Stimulated activated CD8-positive, alpha-beta memory T cell treated with anti-CD3 and anti-CD28 coated beads, Interleukin-7, amount 100 ng/mL, for 24 hours (primary cell): ENCODE results near the gene SLC13A1.

ENCODE experiments used
- DNase-seq: peaks from one replicate; pipeline ENCODE4 v3.0.0-alpha.2; 2020; ENCODE audit warnings: low read depth

Gene SLC13A1

DNA sequence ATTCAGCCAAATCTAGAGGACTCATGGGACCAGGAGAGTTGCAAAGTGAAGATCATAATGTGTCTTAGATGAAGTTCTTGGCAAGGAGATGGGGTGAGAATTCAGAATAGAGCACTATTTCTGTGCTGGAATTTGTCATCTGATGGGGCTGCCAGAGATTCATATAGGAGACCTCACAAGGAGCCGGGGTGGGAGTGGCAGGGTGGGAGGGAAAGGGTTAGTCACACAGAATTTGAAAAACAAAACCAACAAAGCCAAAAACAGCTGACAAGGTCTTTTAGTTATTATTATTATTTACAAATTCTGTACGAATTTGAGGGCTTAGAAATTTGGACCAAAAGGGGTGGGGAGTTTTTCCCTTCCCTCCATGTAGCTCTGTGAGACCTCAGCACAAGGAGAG is 1.7 kb downstream of the SLC13A1 start:
- DNase-seq = no peak

DNA sequence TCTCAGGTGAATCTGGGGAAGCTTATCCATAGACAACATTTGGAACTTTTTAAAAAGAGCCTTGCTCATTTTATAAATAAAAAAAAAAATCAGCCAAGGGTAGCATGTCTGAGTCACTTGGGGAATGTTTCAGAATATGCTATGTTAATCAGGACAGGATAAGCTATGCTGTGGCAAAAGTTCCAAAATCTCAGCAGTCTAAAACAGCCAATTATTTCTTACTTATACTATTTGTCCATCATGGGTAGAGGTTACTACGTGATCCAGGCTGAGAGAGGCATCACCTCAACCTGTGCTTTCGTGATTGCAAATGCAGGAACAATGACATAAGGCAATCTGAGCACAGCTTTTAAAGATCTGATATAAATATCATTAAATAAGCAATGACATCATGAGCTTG is 6.5 kb downstream of the SLC13A1 start:
- DNase-seq = no peak

DNA sequence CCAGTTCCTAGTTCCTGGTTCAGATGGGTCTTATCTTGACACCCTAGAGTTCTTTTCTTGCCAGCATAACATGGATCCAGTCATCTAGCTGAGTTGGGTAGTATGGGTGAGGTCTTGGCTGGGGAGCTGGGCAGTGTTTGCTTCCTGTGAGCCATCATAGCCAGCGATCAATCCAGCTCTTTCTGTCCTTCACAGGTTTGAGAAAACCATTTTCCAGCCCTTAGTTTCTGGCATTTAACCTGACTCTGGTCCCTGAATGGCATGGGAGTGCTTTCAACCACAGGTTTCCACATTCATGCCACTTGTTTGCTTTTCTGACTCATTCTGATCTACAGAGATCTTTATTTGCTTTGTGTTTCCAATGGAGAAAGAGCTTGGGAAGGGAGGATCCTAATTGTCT is 8.6 kb downstream of the SLC13A1 start:
- no peak for DNase-seq

DNA sequence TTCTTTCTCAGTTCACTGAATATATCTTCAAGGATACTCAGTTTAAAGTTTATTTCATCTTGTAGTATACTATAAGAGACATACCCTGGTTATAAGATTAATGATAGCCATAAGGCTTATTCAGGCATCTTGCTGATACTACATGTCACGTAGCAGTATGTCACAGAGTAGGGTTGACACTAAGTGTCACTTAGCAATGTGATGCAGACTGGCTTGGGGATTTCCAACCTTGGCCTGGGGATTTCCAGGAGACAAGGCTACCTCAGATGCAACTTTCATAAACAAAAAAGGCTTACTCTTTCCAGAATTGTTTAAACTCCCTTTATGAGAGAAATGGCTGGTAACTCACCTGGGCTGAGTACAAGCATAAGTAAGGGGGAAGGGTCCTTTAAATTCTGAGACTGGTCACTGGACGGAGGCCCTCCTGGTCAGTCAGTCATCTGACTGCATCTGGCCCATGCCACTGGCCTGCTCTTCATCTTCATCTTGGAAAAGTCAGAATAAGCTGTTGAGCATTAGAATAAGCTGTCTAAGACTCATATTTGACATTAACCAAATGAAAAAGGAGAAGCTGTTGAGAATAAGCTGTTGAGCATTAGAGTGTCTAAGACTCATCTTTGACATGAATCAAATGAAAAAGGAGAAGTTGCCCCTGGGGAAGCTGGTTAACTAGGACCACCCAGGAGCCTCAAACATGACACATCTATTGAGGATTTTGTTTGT is 9.5 kb downstream of the SLC13A1 start:
- DNase-seq = no peak

DNA sequence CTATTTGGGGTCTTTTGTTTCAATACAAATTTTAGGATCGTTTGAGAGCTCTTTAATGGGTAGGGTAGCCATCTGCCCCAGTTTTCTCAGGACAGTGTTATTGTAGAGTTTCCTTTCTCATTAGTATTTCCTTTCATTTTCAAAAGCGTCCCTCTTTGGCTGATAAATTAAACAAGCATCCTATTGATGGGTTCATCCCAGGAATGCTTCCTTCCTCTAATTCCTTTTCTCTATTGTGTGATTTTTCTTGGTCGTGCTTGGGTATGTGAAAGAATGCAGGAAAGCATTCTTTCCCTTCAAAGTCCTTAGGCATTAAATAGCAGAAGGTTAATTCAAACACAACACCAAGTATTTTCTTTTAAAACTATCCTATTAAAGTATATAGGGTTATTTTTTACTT is 14.0 kb downstream of the SLC13A1 start:
- no peak for DNase-seq

DNA sequence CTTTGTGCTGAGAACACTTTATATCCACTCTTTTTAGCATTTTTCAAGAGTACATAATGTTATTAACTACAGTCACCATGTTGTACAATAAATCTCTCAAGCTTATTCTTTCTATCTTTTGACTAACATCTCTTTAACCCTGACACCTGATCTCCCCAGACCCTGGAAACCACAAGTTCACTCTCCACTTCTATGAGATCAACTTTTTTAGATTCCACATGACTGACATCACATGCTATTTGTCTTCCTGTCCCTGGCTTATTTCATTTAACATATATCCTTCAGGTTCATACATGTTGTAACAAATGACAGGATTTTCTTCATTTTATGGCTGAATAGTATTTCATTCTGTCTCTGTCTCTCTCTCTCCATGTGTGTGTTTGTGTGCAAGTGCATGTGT is 15.5 kb downstream of the SLC13A1 start:
- no peak for DNase-seq

DNA sequence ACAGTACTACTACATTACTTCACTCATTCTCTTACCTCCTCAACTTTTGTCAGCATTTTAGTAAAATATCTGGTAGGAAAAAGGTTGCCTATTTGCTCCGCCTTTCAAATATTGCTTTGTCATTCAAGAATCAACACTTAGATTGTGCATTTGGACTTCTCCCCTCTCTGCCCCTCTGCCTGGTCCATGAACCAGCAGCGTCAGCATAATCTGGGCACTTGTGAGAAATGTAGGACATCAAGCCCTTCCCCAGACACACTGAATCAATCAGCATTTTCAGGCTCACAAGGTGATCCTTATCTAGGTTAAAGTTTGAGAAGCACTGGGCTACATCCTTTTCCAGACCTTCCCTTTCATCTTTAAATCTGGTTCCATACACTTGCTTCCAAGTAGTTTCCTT is 16.3 kb downstream of the SLC13A1 start:
- no peak for DNase-seq

DNA sequence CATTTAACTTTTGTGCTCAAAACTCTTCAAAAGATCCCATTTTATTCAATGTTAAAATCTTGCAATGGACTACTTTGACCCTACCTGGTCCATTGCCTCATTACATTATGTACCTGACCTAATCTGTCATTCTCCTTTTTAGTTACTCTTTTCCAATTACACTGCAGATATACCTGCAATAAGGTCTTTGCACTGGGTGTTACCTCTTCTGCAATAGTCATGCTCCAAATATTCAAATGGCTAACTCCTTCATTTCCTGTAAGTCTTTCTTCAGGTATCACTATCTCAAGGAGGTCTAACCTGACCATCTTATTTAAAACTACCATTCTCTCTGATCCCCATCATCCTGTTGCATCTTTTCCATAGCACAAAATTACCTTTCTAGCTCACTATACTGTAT is 22.3 kb downstream of the SLC13A1 start:
- no peak for DNase-seq

DNA sequence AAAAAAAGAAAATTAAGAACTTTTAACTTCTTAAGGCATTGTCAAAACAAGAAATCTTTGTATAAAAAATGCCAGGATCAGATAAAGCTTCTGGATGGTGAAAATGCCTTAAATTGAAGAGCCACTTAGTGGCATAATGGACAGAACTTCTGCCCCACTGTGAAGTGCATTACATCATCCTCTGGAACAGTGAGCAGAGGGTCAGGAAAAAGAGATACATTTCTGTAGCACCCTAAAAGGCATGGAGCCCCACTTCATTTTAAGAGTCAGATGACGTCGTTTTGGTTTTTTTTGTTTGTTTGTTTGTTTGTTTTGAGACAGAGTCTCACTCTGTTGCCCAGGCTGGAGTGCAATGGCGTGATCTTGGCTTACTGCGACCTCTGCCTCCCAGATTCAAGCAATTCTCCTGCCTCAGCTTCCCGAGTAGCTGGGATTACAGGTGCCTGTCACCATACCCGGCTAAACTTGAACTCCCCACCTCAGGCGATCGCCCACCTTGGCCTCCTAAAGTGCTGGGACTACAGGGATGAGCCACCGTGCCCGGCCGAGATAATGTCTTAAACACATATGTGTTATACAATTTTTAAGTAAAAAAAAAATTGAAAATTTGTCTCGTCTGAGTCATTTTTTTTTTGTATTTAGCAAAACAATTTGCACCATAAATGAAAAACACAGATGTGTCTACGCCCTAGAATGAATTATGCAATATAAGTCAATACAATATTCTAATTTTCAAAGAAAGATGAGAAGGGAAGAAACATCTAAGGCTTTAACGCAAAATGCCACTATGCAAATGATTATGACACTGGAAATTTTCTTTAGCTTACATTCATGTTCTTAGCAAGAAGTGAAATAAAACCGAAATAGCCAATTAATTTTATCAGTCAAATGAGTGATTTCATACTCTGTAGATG is 29.2 kb downstream of the SLC13A1 start:
- DNase-seq = no peak

DNA sequence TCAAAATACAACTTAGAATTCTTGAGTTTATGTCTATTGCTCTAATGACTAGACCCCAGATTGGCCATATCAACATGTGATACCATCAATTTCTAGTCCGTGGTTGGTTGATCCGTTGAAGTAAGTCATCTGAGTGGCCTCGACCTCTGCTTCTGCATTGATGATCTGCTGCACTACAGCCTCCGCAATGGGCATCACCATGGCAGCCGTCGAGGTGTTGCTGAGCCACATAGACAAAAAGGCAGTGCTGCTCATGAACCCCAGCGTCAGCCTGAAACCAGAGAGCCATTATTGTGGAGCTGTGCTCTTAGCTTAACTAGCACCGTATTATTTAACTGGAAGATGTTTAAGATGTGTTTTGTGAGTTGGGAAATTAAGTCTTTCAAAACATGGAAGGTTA is 30.7 kb downstream of the SLC13A1 start:
- no peak for DNase-seq

DNA sequence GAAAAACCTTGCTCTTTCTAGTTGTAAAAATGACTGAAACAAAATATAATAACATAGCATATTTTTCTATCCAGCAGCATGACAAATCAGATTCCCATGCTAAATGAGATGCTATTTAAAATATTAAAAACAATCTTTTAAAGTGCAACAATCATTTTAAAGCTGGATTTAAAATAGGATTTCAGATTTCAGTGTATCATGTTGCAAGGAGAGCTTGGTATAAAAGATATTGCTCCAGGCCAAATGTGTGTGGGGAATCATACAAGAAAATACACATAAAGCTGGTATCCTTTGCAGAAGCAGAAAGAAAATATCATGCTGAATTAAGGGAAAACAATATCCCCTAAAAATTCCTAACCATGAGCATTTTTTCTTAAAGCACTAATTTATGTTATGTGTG is 42.2 kb downstream of the SLC13A1 start:
- no peak for DNase-seq

DNA sequence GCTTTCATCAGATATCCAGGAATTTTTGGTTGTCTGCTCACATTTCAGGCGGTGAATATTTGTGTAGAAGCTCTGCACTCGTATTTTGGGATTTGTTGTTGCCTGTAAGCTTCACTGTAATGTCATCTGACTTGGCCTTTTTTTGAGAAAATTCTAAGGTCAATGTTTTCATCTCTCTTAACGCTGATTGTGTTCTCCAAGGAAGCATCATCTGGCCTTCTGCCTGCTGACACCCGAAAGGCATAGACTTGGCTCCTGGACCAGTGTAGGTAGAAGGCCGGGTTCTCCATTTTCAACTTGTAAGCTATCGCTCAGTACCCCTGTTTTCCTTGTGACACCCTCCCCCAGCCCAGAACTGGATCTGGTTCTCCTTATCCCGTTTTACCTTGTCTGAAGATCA is 44.2 kb downstream of the SLC13A1 start:
- DNase-seq = no peak

DNA sequence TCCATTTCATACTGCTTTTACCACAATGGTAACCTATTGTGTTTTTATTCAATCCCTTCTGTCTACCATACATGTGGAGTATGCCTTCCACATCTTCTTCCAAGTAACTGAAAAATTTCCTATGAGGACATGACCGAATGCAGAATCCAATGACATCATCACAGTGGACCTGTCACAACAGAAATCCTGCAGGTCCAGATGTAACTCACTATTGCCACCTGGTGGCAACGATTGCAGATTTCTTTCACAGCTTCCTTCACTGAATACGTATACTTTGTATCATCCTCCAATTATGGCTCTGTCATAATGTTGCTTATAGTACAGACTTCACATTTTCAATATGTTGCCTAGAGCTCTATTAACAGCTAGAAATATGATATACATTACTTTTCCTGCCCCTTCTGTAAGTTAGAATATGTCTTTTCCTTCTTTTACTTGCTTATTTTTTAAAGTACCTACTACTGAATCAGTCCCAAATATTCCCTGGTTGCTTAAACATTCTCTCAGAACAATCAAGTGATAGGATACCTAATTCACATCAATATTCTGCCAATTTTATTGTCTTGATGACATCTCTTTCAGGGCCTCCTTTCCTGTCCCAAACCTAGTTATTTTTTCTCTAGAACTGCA is 45.4 kb downstream of the SLC13A1 start:
- no peak for DNase-seq

DNA sequence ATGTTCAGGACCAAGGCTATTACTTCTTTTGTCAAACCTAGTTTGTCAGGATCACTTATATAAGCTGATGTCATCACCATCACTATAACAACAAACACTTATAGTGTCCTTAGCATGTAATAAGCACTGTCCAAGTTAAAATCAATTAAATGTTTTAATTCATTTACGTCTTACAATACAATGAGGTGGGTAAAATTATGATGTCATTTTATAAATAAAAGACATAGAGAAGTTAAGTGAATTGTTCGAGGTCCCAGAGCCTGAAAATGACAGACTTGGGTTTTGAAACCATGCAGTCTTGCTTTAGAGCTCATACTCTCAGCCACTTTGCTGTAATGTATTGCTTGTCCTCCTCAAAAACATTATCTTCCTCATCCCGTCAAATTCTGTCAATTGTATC is 48.3 kb downstream of the SLC13A1 start:
- no peak for DNase-seq

DNA sequence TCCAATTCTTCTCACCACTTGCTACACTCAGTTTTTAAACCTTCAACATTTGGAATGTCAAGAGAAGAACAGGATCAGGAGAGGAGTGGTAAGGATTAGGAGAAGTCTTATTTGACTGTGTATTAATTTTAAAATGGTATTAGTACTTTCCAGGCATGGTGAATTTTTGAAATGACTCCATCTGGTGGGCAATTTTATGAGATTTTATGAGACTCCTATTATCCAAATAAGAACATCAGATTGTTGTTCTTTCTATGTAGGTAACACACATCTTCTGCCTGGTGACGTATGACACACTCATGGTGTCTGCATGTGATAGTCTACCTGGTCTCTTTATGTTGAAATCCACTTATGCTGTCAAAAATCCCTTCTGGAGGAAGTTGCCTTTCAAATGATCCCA is 51.0 kb downstream of the SLC13A1 start:
- DNase-seq = no peak

DNA sequence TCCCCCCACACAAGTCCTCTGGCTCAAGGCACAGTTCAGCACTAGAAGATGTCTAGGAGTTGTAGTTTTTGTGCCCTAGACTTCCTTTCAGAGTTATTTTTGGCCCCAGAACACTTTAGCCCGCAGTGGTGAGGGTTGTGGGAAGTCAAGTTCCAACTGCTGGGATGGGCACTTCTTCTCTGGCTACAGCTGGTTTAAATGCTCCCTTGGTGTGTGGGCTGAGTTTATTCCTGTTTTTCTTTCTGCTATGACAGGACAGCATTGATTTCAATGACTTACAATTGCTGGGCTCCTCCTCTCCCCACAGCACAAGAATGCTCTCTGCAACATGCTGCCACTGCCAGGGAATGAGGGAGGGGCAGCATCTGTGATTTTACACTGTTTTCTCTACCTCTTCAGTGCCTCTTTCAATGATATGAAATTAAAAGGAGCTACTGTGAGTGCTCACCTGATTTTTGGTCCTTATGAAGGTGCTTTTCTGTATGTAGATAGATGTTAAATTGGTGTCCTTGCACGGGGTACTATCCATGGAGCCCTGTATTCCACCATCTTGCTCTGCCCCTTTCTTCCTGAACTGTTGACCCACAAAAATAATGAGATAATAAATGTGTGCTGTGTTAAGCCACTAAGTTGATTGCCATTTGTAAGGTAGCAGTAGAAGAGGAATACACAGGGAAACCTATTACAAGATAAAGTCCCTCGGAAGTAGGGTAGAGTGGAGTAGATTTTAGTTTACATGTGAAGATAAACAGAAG is 56.3 kb downstream of the SLC13A1 start:
- DNase-seq = no peak

DNA sequence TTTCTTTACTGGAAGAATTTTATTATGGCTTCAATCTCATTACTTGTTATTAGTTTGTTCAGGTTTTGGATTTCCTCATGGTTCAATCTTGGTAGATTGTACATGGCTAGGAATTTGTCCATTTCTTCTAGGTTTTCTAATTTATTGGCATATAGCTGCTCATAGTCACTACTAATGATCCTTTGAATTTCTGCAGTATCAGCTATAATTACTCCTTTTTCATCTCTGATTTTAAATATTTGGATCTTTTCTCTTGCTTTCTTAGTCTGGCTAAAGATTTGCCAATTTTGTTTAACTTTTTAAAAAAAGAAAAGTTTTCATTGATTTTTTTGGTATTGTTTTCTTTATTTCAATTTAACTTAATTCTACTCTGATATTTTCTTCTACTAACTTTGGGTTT is 59.2 kb downstream of the SLC13A1 start:
- no peak for DNase-seq

DNA sequence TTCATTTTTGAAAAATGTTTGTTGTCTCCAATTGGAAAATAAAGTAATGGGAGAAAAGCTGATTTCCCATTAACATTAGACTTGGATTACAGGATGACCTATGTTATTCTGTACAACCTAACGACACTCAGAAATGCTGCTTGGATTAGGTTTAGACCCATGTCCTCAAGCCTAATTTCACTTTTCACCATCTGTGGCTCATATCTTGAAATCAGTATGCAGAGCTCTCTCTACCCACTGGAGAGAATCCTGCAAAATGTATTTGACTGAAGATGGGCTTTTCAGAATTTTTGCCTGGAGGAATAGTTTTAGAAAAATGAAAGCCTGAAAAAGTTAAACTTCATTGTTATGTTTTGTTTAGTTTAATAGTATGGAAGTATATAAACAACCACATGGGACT is 63.8 kb downstream of the SLC13A1 start:
- DNase-seq = no peak

DNA sequence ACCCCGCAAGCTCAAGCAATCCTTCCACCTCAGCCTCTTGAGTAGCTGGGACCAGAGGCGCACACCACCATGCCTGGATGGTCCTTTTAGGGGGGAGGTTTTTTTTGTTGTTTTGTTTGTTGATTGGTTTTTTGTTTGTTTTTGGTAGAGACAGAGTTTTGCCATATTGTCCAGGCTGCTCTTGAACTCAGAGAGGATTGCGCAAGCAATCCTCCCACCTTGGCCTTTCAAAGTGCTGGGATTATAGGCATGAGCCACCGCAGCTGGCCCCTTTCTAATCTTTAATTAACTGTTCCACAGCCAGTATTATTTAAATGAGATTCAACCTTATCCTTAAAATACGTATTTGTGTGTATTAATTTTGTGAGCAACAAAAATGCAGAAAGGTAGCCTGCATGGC is 65.8 kb downstream of the SLC13A1 start:
- DNase-seq = no peak

DNA sequence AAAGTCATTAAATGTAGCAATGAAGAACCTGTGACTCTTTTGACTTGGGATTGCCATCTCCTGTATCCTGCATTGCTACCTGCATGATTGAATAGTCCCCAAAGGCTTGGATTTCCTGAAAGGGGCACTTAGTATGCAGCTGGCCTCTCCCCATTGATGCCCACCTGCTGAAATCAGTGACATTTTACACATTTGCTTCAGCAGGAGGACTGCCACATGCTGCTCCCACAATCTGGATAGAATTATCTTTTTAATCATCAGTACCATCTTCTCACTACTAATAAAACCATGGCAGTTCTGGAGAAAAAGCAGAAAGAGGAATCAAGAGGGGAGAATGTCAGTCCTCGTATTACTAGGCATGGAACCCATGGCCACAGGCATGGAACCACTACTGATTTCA is 67.8 kb downstream of the SLC13A1 start:
- DNase-seq = no peak

DNA sequence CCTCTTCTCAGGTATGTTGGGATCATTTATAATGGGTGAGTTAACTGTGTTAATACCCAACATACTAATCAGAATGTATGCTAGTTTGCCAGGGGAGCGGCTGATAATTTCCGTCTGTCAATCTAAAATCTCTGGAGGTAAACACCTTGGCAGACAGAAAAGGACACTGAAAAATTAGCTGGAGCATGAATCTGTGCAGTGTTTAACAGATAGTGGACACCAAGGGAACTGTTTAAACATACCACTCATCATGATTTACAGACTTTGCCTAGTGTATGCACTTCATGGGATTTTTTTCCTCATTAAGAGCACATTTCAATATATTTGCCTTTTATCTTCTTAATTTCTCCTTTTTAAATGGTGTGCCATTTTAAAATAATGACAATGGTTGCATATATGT is 68.2 kb downstream of the SLC13A1 start:
- DNase-seq = no peak

DNA sequence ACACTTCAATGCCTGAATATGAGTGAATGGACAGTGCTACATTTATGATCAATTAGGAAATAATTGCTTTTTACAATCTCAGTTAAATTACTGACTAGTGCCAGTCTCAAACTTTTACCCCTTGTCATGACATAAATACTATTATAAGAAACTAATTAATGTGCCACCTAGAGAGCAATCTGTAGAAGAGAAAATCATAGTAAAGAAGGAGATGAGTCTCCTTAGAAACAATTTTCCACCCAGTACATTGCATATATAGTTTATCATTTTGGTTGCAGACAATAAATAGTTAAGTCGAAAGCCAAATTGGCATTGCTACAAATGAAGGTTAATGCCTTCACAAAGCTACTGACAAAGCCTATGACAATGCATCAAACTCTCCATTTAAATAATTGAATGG is 68.6 kb downstream of the SLC13A1 start:
- DNase-seq = no peak
